K562 (cell line): ENCODE data around the gene PPIA. TPM values are rescaled to one million over a fixed set of nuclear protein-coding genes. Genes with fewer than 3 reads are reported as not detected.

Experiments used
- C11orf30 ChIP-seq: fragments of 450-650 bp; IDR thresholded peaks from 2 replicates; pipeline ENCODE4 v1.6.1; 2016; ENCODE audit warnings: low read depth, mild to moderate bottlenecking
- CC2D1A ChIP-seq: fragments of 450-650 bp; IDR thresholded peaks from 2 replicates; pipeline ENCODE4 v1.6.1; 2017; ENCODE audit warnings: mild to moderate bottlenecking
- CXXC5 ChIP-seq: fragments of 250-450 bp; sonication (Bioruptor Pico); IDR thresholded peaks from 2 replicates; pipeline ENCODE4 v1.8.0; 2022; ENCODE audit warnings: inconsistent platforms, mild to moderate bottlenecking, moderate library complexity
- DNMT1 ChIP-seq: fragments of 450-650 bp; IDR thresholded peaks from 2 replicates; pipeline ENCODE4 v1.6.1; 2016; ENCODE audit warnings: antibody characterized with exemption, mild to moderate bottlenecking
- EP300 ChIP-seq: IDR thresholded peaks from 2 replicates; pipeline ENCODE4 v1.6.1; 2012; ENCODE audit warnings: low read length, improper control_type of control experiment
- GTF2F1 ChIP-seq: IDR thresholded peaks from 2 replicates; pipeline ENCODE4 v1.6.1; 2011; ENCODE audit warnings: low read depth, low read length, improper control_type of control experiment
- MAZ ChIP-seq, 2 experiments: fragments of 450-650 bp in 1 of 2; sonication (generic) in 1 of 2; formaldehyde crosslinking; IDR thresholded peaks in 1 of 2; conservative IDR thresholded peaks in 1 of 2; 2 replicates each; pipeline versions ENCODE4 v1.4.0 to v1.5.0; 2020; ENCODE audit warnings: mild to moderate bottlenecking in 1 of 2, missing genetic modification reagents in 1 of 2
- MCM7 ChIP-seq, 2 experiments: fragments of 450-650 bp; IDR thresholded peaks; 2 replicates each; pipeline ENCODE4 v1.6.1; 2016 to 2018
- MED1 ChIP-seq: sonication (generic); formaldehyde crosslinking; IDR thresholded peaks from 2 replicates; pipeline ENCODE4 v1.8.1; 2023; ENCODE audit warnings: missing genetic modification reagents, borderline replicate concordance
- MGA ChIP-seq: fragments of 450-650 bp; IDR thresholded peaks from 2 replicates; pipeline ENCODE4 v1.6.1; 2016; ENCODE audit warnings: mild to moderate bottlenecking, moderate library complexity
- NR4A1 ChIP-seq, 2 experiments: fragments of 250-450 bp in 1 of 2; fragments of 450-650 bp in 1 of 2; sonication (Bioruptor Pico) in 1 of 2; IDR thresholded peaks; 2 replicates each; pipeline versions ENCODE4 v1.4.0 to v1.6.1; 2016 to 2020; ENCODE audit warnings: mild to moderate bottlenecking in 2 of 2, missing compliant biosample characterization in 1 of 2, missing genetic modification characterization in 1 of 2, moderate library complexity in 1 of 2
- POLR2A ChIP-seq: fragments of 450-650 bp; conservative IDR thresholded peaks from 2 replicates; pipeline ENCODE4 v1.6.1; 2016
- PRPF4 ChIP-seq: fragments of 200-400 bp; formaldehyde crosslinking; IDR thresholded peaks from one replicate; pipeline ENCODE4 v1.6.1; 2017; ENCODE audit warnings: low read length, low read depth, mild to moderate bottlenecking; ENCODE audit not compliant: insufficient read depth, poor library complexity, severe bottlenecking
- SRSF7 ChIP-seq: fragments of 200-400 bp; formaldehyde crosslinking; optimal IDR thresholded peaks from 2 replicates; pipeline ENCODE3; 2017; ENCODE audit warnings: mild to moderate bottlenecking, low read depth, low read length
- ZEB2 ChIP-seq: fragments of 450-650 bp; IDR thresholded peaks from 2 replicates; pipeline ENCODE4 v1.6.1; 2016
- ZNF3 ChIP-seq: fragments of 250-450 bp; sonication (Bioruptor Pico); IDR thresholded peaks from 2 replicates; pipeline ENCODE4 v1.5.0; 2021; ENCODE audit warnings: mild to moderate bottlenecking, moderate library complexity
- ZNF324 ChIP-seq: fragments of 250-450 bp; sonication (Bioruptor Pico); IDR thresholded peaks from 2 replicates; pipeline ENCODE4 v1.4.0; 2020; ENCODE audit warnings: mild to moderate bottlenecking
- ZNF644 ChIP-seq: fragments of 200-800 bp; sonication (Bioruptor generic); IDR thresholded peaks from 2 replicates; pipeline ENCODE4 v1.6.1; 2016; ENCODE audit warnings: low read depth, missing genetic modification characterization, missing compliant biosample characterization
- ZNF699 ChIP-seq: fragments of 250-450 bp; sonication (Bioruptor Pico); IDR thresholded peaks from 2 replicates; pipeline ENCODE4 v1.8.0; 2021; ENCODE audit warnings: mild to moderate bottlenecking, moderate library complexity; ENCODE audit not compliant: insufficient replicate concordance
- ZSCAN32 ChIP-seq: fragments of 450-650 bp; formaldehyde crosslinking; IDR thresholded peaks from 2 replicates; pipeline ENCODE4 v1.4.0; 2020; ENCODE audit warnings: mild to moderate bottlenecking, moderate library complexity
- polyA plus RNA-seq, 8 experiments: library from polyadenylated mRNA; depleted of rRNA in 4 of 8; stranded (reverse) in 5 of 8; unstranded in 3 of 8; fragments of >200 nt; fragmentation: Nextera tagmentation in 2 of 8; fragmentation: Illumina TruSeq in 1 of 8; extraction: Ambion mirVana in 2 of 8; extraction: Trizol in 1 of 8; gene quantifications; 2 replicates each; pipeline versions ENCODE4 v1.2.1 to v1.2.3, GENCODE V29; 2011 to 2014; ENCODE audit warnings: inconsistent platforms in 1 of 8, missing spikeins in 1 of 8
- total RNA-seq, 7 experiments: library from RNA; depleted of rRNA in 6 of 7; stranded (reverse); fragments of >200 nt in 6 of 7; fragmentation: Illumina TruSeq in 2 of 7; extraction: Trizol in 2 of 7; gene quantifications; 2 replicates each; pipeline versions ENCODE4 v1.2.1 to v1.2.3, GENCODE V29; 2011 to 2021; ENCODE audit warnings: low replicate concordance in 1 of 7

Gene PPIA
- total and polyA plus RNA-seq, 9 of the 15 experiments (the other 6 are each of a cell fraction or from before 2014, with no cell fraction given), result 2,583 to 7,504 (median 3,973) TPM

- peak in 1 of 2 experiments; percentile 54; a peak in 2 of 4 replicates for TF ChIP-seq MAZ (CRISPR knock-in tag; conservative IDR thresholded peaks at IDR 0.05 in 1 of 2, IDR thresholded peaks at IDR 0.05 in 1 of 2)
- TF ChIP-seq CXXC5 (CRISPR knock-in tag), result peak; percentile 73
- TF ChIP-seq POLR2A, result peak; percentile 65
- TF ChIP-seq ZEB2, result no peak; the same call in none of the 2 replicates
- TF ChIP-seq ZNF324, result no peak
- 0 out of 2 replicates have a peak, but pooled peaks have one; percentile 58 for TF ChIP-seq ZNF644
- no peak for TF ChIP-seq DNMT1
- TF ChIP-seq C11orf30, result no peak
- no peak for TF ChIP-seq MCM7 (IDR thresholded peaks at IDR 0.05)
- peak; percentile 12 for TF ChIP-seq MGA
- peak; percentile 88; the same call in 1 of the 2 replicates for TF ChIP-seq EP300
- no peak for TF ChIP-seq NR4A1 (CRISPR knock-in tag; IDR thresholded peaks at IDR 0.05)
- 0 out of 2 replicates have a peak, but pooled peaks have one; percentile 39 for TF ChIP-seq NR4A1 (tag; IDR thresholded peaks at IDR 0.05)
- no peak for TF ChIP-seq ZNF3
- TF ChIP-seq MED1 (CRISPR knock-in tag), result no peak
- TF ChIP-seq ZNF699 (CRISPR knock-in tag), result no peak
- TF ChIP-seq CC2D1A, result peak; percentile 85; the same call in 1 of the 2 replicates
- TF ChIP-seq GTF2F1, result no peak
- TF ChIP-seq SRSF7, result no peak
- 0 out of 2 replicates have a peak, but pooled peaks have one; percentile 37 for TF ChIP-seq ZSCAN32 (CRISPR knock-in tag)
- TF ChIP-seq PRPF4, result no peak
These were observed 51.0 kb downstream of the PPIA start (continued) for GRCh38 chr7:44847509-44847919.
